ENCODE data around the gene KCNQ1.

- TF ChIP-seq GATA2 (IDR thresholded peaks at IDR 0.05; ENCODE audit: low read depth, low read length): no peak
- TF ChIP-seq GATA3 (IDR thresholded peaks at IDR 0.05; ENCODE audit: low read depth, low read length): no peak
Measured at GRCh38 chr11:2704896-2705606, 260.2 kb downstream of the KCNQ1 start.
